NCI-H187 treated with DMSO at 0.1 percent for 48 hours (cell line): ENCODE data around the gene FNDC3B.

Source experiments
- DNase-seq: peaks from one replicate; lab custom pipeline; 2025; lab: John Stamatoyannopoulos, UW

Gene FNDC3B

GRCh38 chr3:172135820-172136219 lies 96.4 kb downstream of the FNDC3B start:
- no peak for DNase-seq

- no peak for DNase-seq
These were observed 97.0 kb downstream of the FNDC3B start for GRCh38 chr3:172136330-172136729.

GRCh38 chr3:172137287-172138192 lies 98.2 kb downstream of the FNDC3B start:
- no peak for DNase-seq

- DNase-seq: no peak
These were observed 98.8 kb downstream of the FNDC3B start for GRCh38 chr3:172138193-172138537.

GRCh38 chr3:172138792-172139507 lies 99.6 kb downstream of the FNDC3B start:
- DNase-seq: no peak

GRCh38 chr3:172139528-172140276 lies 100.3 kb downstream of the FNDC3B start:
- no peak for DNase-seq

GRCh38 chr3:172140499-172141391 lies 101.4 kb downstream of the FNDC3B start:
- no peak for DNase-seq

GRCh38 chr3:172142051-172142863 lies 102.9 kb downstream of the FNDC3B start:
- no peak for DNase-seq

GRCh38 chr3:172142864-172143451 lies 103.6 kb downstream of the FNDC3B start:
- no peak for DNase-seq

GRCh38 chr3:172143739-172144497 lies 104.5 kb downstream of the FNDC3B start:
- no peak for DNase-seq

GRCh38 chr3:172144601-172145000 lies 105.2 kb downstream of the FNDC3B start:
- DNase-seq: no peak

GRCh38 chr3:172145031-172145686 lies 105.8 kb downstream of the FNDC3B start:
- no peak for DNase-seq

GRCh38 chr3:172146349-172146748 lies 107.0 kb downstream of the FNDC3B start:
- DNase-seq: no peak

- no peak for DNase-seq
These were observed 107.9 kb downstream of the FNDC3B start for GRCh38 chr3:172147113-172147818.

- no peak for DNase-seq
These were observed 108.9 kb downstream of the FNDC3B start for GRCh38 chr3:172148241-172148640.

GRCh38 chr3:172148702-172149565 lies 109.6 kb downstream of the FNDC3B start:
- DNase-seq: no peak

- DNase-seq: no peak
These were observed 110.9 kb downstream of the FNDC3B start for GRCh38 chr3:172150268-172150667.
